Mammary epithelial cell (primary cell): ENCODE results near the gene DNMT1.

ENCODE experiments used
- EZH2 ChIP-seq: IDR thresholded peaks from 2 replicates; pipeline ENCODE4 v1.6.1; 2012; ENCODE audit warnings: low read length, inconsistent platforms, borderline replicate concordance
- TF ChIP-seq, protein P1 (sequence below), 2 donors: IDR thresholded peaks in 1 of 2; conservative IDR thresholded peaks in 1 of 2; 2 replicates each; pipeline ENCODE4 v1.5.1; 2011 to 2012; ENCODE audit warnings: inconsistent platforms in 2 of 2, low read length in 2 of 2, mild to moderate bottlenecking in 2 of 2, control low read depth in 1 of 2, low read depth in 1 of 2; ENCODE audit not compliant: insufficient read depth in 1 of 2; ENCODE audit errors: extremely low read depth in 1 of 2

DNA sequence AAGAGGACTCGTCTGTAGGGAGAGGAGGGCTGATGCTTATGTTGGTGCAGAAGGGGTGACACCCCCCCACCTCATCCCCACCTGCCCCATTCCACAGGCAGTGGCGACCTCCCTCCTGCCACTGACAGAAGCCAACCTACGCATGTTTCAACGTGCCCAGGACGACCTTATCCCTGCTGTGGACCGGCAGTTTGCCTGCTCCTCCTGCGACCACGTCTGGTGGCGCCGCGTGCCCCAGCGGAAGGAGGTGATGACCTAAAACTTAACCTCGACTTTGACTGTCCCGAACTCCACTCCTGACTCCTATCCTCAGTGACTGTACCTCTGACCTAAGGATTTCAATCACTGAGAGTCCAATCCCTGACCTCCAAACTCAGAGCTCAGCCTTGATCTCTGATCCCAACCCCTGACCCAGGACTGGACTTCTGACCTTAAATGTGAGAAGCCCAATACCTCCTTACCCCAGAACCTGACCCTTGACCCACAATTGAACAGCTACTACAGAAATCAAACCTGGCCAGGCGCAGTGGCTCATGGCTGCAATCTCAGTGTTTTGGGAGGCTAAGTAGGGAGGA lies 104.9 kb downstream of the DNMT1 start:
- TF ChIP-seq, protein P1, sequence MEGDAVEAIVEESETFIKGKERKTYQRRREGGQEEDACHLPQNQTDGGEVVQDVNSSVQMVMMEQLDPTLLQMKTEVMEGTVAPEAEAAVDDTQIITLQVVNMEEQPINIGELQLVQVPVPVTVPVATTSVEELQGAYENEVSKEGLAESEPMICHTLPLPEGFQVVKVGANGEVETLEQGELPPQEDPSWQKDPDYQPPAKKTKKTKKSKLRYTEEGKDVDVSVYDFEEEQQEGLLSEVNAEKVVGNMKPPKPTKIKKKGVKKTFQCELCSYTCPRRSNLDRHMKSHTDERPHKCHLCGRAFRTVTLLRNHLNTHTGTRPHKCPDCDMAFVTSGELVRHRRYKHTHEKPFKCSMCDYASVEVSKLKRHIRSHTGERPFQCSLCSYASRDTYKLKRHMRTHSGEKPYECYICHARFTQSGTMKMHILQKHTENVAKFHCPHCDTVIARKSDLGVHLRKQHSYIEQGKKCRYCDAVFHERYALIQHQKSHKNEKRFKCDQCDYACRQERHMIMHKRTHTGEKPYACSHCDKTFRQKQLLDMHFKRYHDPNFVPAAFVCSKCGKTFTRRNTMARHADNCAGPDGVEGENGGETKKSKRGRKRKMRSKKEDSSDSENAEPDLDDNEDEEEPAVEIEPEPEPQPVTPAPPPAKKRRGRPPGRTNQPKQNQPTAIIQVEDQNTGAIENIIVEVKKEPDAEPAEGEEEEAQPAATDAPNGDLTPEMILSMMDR (conservative IDR thresholded peaks at IDR 0.05 in 1 of 2, IDR thresholded peaks at IDR 0.05 in 1 of 2; ENCODE audit: extremely low read depth in 1 of 2, insufficient read depth in 1 of 2, low read depth in 1 of 2, low read length in 2 of 2): no peak
- TF ChIP-seq EZH2: no peak
